Uterine smooth muscle cell (primary cell): ENCODE results near the gene HOTAIR. TPM values are rescaled to one million over a fixed set of nuclear protein-coding genes. Genes with fewer than 3 reads are reported as not detected.

Experiments used
- total RNA-seq: library from RNA; depleted of rRNA; stranded (reverse); fragments of >200 nt; gene quantifications from 2 replicates; pipeline ENCODE4 v1.2.3, GENCODE V29; 2014

The HOTAIR gene
- total RNA-seq, result under 0.01 TPM in 1 of 2 replicates, not detected in the other

DNA sequence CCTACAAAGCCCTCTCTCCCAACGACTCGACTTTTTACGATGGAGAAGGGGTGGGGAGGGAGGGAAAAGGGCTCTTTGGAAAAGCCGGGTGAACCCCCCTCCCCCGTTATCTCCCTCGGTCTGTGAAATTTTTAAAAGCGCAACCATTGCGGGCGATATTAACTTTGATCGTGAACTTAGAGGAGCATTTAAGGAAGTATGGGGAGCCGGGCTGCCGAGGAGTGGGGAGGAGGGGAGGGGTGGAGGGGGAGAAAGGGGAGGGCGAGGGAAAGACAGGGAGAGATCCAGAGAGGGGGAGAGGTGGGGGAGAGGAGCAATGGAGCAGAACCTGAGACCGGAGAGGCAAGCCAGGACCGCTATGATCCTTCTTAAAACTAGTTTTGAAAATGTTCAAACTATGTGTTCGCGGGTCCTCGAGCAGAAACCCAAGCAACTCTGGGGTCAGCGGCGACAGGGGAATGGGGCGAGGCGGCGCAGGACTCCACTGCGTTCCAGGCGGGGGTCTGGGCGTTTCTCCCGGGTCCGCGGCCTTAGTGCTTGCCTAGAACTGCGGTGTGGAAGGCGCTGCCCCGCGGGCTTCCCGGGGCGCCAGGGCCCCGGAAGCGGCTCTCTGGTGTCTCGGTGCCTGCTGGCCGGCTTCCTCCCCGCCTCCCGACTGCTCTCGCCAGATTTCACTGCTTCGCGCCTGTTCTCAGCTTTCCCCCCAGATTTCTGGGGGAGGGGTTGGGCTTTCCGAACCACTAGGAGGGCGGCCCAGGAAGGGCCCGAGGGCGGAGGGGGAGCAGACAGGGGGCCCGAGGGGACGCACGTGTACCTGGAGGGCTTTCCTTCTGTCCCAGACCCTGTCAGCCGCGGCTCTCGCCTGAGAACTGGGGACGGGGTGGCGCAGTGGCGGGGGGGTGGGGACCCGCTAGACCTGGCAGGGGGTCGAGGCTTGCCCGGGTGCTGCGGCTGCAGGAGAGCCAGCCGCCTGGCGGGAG lies at the start of gene HOTAIR:
HOTAIR (minus strand) TSS at position 871 of the 980 bp plus-strand sequence.

GRCh38 chr12:54000116-54001114 lies 25.7 kb upstream of the HOTAIR start, which contains the start of gene HOXC9:
HOXC9 (plus strand) TSS chr12:54000161; CDS start chr12:54000189, 28 bp downstream.

GRCh38 chr12:53984901-53985691 lies 10.3 kb upstream of the HOTAIR start, which contains the start of gene HOXC10:
HOXC10 (plus strand) TSS chr12:53985146; CDS start chr12:53985260, 114 bp downstream.

DNA sequence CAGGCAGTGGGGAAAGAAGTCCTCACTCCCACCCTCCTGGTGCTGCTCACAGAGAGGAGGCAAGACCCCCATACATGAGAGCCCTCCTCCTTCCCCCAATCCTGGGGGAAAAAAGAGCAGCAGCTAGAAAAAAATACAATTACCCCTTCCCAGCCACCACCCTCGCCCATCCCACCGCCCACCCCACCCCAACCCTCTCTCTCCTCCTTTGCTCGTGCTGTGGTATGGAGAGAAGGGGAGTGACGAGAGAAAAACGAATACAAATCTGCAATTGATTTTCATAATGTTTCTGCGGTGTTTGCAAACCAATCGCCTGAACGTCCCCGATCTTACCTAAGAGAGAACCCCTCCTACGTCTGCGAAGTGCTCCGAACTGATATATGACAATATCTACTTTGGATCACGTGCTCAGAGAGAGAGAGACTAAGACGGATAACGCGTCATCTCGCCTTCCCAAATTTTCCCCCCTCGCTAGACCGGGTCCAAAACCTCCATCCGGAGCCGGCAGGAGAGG lies 2.0 kb downstream of the HOTAIR start, which contains the start of gene HOXC11:
HOXC11 (plus strand) TSS at position 405 of the 514 bp plus-strand sequence. CDS start 116 bp downstream, outside the sequence.

DNA sequence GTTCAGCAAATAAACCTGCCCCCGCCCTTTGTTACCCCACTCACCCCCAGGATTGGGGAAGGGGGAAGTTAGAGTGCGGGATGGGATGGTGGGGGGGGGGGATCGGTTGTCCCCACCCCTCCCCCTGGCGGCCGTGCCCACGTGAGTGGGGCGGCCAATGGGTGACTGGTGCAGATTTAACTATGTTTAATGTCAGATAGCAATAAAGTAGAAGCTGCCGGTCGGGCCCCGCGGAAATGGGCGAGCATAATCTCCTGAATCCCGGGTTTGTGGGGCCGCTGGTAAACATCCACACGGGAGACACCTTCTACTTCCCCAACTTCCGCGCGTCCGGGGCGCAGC lies 20.1 kb downstream of the HOTAIR start, which contains the start of gene HOXC12:
HOXC12 (plus strand) TSS at position 210 of the 342 bp plus-strand sequence; CDS start at position 237, 27 bp downstream.

DNA sequence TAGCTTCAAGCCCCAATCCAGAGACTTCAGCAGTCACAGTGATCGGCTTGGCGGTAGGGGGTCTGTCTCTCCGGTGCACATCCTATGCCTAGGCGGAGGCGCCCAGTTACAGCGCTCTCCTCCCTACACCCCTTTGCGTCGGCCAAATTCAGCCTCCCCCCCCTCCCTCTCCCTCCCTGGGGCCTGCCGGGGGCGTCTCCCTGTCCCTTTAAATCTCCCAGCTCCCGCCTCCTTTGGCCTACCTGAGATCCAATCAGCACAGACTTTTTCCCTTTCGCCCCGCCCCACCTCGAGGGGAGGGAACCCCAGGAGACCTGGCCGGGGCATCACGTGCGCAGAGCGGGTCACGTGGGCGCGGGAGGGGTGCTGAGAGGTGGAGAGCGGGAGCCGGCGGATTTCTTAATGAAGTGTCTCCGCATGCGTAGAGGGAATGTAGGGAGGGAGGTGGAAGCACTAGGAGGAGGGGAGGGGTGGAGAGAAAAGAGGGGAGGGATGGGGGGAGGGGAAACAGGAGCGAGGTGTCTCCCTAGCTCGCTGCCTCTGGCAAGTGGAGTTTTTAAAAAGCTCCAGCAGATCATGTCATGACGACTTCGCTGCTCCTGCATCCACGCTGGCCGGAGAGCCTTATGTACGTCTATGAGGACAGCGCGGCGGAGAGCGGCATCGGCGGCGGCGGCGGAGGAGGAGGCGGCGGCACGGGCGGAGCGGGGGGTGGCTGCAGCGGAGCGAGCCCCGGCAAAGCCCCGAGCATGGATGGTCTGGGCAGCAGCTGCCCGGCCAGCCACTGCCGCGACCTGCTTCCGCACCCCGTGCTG lies 36.2 kb downstream of the HOTAIR start, which contains the start of gene HOXC13:
HOXC13 (plus strand) TSS at position 506 of the 815 bp plus-strand sequence; CDS start at position 582, 76 bp downstream.

Other genes starting within 250 kb of the HOTAIR start
- gene CALCOCO1, start 247.5 kb downstream of the HOTAIR start, total RNA-seq, result 62.5 and 105 TPM in 2 replicates
- 0.75 TPM in 1 of 2 replicates, not detected in the other for gene CISTR, start 223.0 kb downstream of the HOTAIR start, total RNA-seq
- gene HOXC13, start 36.1 kb downstream of the HOTAIR start, total RNA-seq, result not detected in 2 replicates
- gene HOXC12, start 20.1 kb downstream of the HOTAIR start, total RNA-seq, result not detected in 2 replicates
- gene HOXC11, start 1.8 kb downstream of the HOTAIR start, total RNA-seq, result not detected in 2 replicates
- gene HOXC10, start 10.2 kb upstream of the HOTAIR start, total RNA-seq, result not detected in 2 replicates
- gene HOXC9, start 25.2 kb upstream of the HOTAIR start, total RNA-seq, result 0.11 TPM in 1 of 2 replicates, not detected in the other
- gene HOXC8, start 34.0 kb upstream of the HOTAIR start, total RNA-seq, result not detected in 2 replicates
- 0.11 TPM in 1 of 2 replicates, not detected in the other for gene HOXC6, start 53.5 kb upstream of the HOTAIR start, total RNA-seq
- under 0.01 TPM in 1 of 2 replicates, not detected in the other for gene HOXC5, start 58.1 kb upstream of the HOTAIR start, total RNA-seq
- gene HOXC4, start 78.9 kb upstream of the HOTAIR start, total RNA-seq, result not detected in 2 replicates
- 26.2 and 32.2 TPM in 2 replicates for gene SMUG1, start 214.0 kb upstream of the HOTAIR start, total RNA-seq